ENCODE results near the gene GREB1L. TPM values are rescaled to one million over a fixed set of nuclear protein-coding genes. Genes with fewer than 3 reads are reported as not detected.

The GREB1L gene
- polyA plus RNA-seq, 1 donor (not counting 4 experiments of a cell fraction or from before 2014, with no cell fraction given) = 5.5 TPM

DNA sequence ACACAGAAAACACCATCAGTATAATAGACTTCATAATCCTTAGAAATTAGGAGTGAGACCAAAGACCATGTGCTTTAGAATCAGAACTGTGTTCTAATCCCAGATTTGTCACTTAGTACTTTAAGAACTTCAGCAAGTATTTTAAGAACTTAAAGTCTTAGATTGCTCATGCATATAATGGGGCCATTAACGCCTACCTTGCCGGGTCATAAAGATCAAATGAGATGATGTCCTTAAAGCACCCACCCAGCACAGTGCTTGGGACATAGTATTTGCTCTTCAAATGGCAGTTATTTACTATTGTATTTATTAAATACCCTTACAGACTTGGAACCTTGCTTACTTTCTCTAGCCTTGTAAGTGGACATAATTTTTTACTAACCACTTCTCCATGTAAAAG is 156.1 kb downstream of the GREB1L start:
- TF ChIP-seq, protein P1, sequence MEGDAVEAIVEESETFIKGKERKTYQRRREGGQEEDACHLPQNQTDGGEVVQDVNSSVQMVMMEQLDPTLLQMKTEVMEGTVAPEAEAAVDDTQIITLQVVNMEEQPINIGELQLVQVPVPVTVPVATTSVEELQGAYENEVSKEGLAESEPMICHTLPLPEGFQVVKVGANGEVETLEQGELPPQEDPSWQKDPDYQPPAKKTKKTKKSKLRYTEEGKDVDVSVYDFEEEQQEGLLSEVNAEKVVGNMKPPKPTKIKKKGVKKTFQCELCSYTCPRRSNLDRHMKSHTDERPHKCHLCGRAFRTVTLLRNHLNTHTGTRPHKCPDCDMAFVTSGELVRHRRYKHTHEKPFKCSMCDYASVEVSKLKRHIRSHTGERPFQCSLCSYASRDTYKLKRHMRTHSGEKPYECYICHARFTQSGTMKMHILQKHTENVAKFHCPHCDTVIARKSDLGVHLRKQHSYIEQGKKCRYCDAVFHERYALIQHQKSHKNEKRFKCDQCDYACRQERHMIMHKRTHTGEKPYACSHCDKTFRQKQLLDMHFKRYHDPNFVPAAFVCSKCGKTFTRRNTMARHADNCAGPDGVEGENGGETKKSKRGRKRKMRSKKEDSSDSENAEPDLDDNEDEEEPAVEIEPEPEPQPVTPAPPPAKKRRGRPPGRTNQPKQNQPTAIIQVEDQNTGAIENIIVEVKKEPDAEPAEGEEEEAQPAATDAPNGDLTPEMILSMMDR (optimal IDR thresholded peaks at IDR 0.05 in 1 of 3, IDR thresholded peaks at IDR 0.05 in 1 of 3, conservative IDR thresholded peaks at IDR 0.05 in 1 of 3; ENCODE audit: extremely low read depth in 1 of 3, insufficient read depth in 2 of 3, low read length in 3 of 3) = no peak
- TF ChIP-seq EZH2 (IDR thresholded peaks at IDR 0.05; ENCODE audit: low read length) = no peak
- Histone ChIP-seq H2AFZ (ENCODE audit: control insufficient read depth, low read length) (no peak overlapping the region), H3K9ac (ENCODE audit: control insufficient read depth, extremely low read depth, insufficient read depth, low read length) (no peak overlapping the region), H3K27me3 (ENCODE audit: control insufficient read depth, extremely low read depth, insufficient read depth, low read length) (no peaks in the 10 kb centered on the region), H3K9me1 (ENCODE audit: control insufficient read depth, extremely low read depth, insufficient read depth, low read length) (no peaks in the 10 kb centered on the region), H4K20me1 (ENCODE audit: control insufficient read depth, extremely low read depth, insufficient read depth, low read length) (no peaks in the 10 kb centered on the region), H3K27ac (ENCODE audit: control insufficient read depth, insufficient read depth, low read length) (no peak overlapping the region), H3K36me3 (ENCODE audit: control insufficient read depth in 2 of 2, extremely low read depth in 1 of 2, insufficient read depth in 2 of 2, low read length in 2 of 2) (no peaks in the 10 kb centered on the region), H3K4me2 (ENCODE audit: control insufficient read depth, extremely low read depth, insufficient read depth, low read depth, low read length) (no peak overlapping the region), H3K9me3 (ENCODE audit: control insufficient read depth, low read depth, low read length) (no peaks in the 10 kb centered on the region), H3K4me3 (ENCODE audit: control insufficient read depth in 2 of 3, extremely low read depth in 1 of 3, insufficient read depth in 2 of 3, low read depth in 1 of 3, low read length in 3 of 3) (no peak overlapping the region), H3K4me1 (ENCODE audit: control insufficient read depth, extremely low read depth, insufficient read depth, low read length) (no peaks in the 10 kb centered on the region), H3K79me2 (ENCODE audit: control insufficient read depth, insufficient read depth, low read length) (no peaks in the 10 kb centered on the region)
- FAIRE-seq (no peak), DNase-seq (ENCODE audit: low read depth, low spot score) (no peak)
- dilution Hi-C loops (cut with MboI; ENCODE audit: extremely low pct_ligation_motif_present, low sequenced_read_pairs) = no loop called here

DNA sequence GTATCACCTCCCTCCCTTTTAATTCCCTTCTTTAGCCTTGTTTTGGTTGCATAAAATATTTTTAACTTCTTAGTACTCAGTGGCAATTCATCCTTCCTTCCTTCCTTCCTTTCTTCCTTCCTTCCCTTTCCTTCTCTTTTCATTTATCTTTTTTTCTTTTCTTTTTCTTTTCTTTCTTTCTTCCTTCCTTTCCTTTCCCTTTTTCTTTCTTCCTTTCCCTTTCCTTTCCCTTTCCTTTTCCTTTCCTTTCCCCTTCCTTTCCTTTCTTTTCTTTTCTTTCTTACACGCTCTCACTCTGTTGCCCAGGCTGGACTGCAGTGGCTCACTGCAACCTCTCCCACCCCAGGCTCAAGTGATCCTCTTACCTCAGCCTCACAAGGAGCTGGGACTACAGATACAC is 160.2 kb downstream of the GREB1L start:
- no peaks in the 10 kb centered on the region for H4K20me1 ChIP-seq (ENCODE audit: control insufficient read depth, extremely low read depth, insufficient read depth, low read length)
- TF ChIP-seq EZH2 (IDR thresholded peaks at IDR 0.05; ENCODE audit: low read length) = no peak
- TF ChIP-seq, protein P1 (optimal IDR thresholded peaks at IDR 0.05 in 1 of 3, IDR thresholded peaks at IDR 0.05 in 1 of 3, conservative IDR thresholded peaks at IDR 0.05 in 1 of 3; ENCODE audit: extremely low read depth in 1 of 3, insufficient read depth in 2 of 3, low read length in 3 of 3) = no peak
- dilution Hi-C loops (cut with MboI; ENCODE audit: extremely low pct_ligation_motif_present, low sequenced_read_pairs) = no loop called here
- no peak overlapping the region for H3K4me3 ChIP-seq (ENCODE audit: control insufficient read depth in 2 of 3, extremely low read depth in 1 of 3, insufficient read depth in 2 of 3, low read depth in 1 of 3, low read length in 3 of 3)
- H3K9me3 ChIP-seq (ENCODE audit: control insufficient read depth, low read depth, low read length) = no peaks in the 10 kb centered on the region
- no peaks in the 10 kb centered on the region for H3K9me1 ChIP-seq (ENCODE audit: control insufficient read depth, extremely low read depth, insufficient read depth, low read length)
- no peak overlapping the region for H3K9ac ChIP-seq (ENCODE audit: control insufficient read depth, extremely low read depth, insufficient read depth, low read length)
- no peak for DNase-seq (ENCODE audit: low read depth, low spot score)
- no peaks in the 10 kb centered on the region for H3K4me1 ChIP-seq (ENCODE audit: control insufficient read depth, extremely low read depth, insufficient read depth, low read length)
- no peak overlapping the region for H3K27ac ChIP-seq (ENCODE audit: control insufficient read depth, insufficient read depth, low read length)
- H3K4me2 ChIP-seq (ENCODE audit: control insufficient read depth, extremely low read depth, insufficient read depth, low read depth, low read length) = no peak overlapping the region
- FAIRE-seq = no peak
- H3K79me2 ChIP-seq (ENCODE audit: control insufficient read depth, insufficient read depth, low read length) = no peaks in the 10 kb centered on the region
- no peaks in the 10 kb centered on the region for H3K36me3 ChIP-seq (ENCODE audit: control insufficient read depth in 2 of 2, extremely low read depth in 1 of 2, insufficient read depth in 2 of 2, low read length in 2 of 2)
- H3K27me3 ChIP-seq (ENCODE audit: control insufficient read depth, extremely low read depth, insufficient read depth, low read length) = no peaks in the 10 kb centered on the region
- H2AFZ ChIP-seq (ENCODE audit: control insufficient read depth, low read length) = no peak overlapping the region

Measured in keratinocyte (primary cell).